A673 (cell line): Measurements from ENCODE around the gene ST3GAL4. TPM values are rescaled to one million over a fixed set of nuclear protein-coding genes. Genes with fewer than 3 reads are reported as not detected.

Source experiments
- BruUV-seq: library from RNA; stranded (reverse); fragments of 400-500 nt; replicated peaks from 2 replicates; lab custom pipeline; 2021; lab: Mats Ljungman, UMichigan
- CTCF ChIA-PET: fragments of 300-600 bp; sonication (Branson Sonifier 250); formaldehyde crosslinking; loops from one replicate; lab custom pipeline; 2022; ENCODE audit warnings: antibody characterized with exemption; lab: Charles Lee
- POLR2A ChIA-PET: fragments of 300-600 bp; sonication (Branson Sonifier 250); formaldehyde crosslinking; loops from one replicate; lab custom pipeline; 2022; ENCODE audit warnings: antibody characterized with exemption; ENCODE audit not compliant: low non-redundant PET; lab: Charles Lee
- DNase-seq: peaks from one replicate; pipeline ENCODE4 v3.0.0-alpha.2; 2015; ENCODE audit warnings: low spot score
- H3K27ac ChIP-seq: fragments of 200-600 bp; sonication (generic); 2 replicates; pipeline ENCODE4 v1.5.1; 2016; ENCODE audit warnings: mixed run types, low read depth, mild to moderate bottlenecking, mixed read lengths, antibody characterized with exemption, low read length; ENCODE audit not compliant: poor library complexity, severe bottlenecking
- H3K27me3 ChIP-seq: fragments of 200-600 bp; sonication (generic); replicated peaks from 2 replicates; pipeline ENCODE4 v1.6.1; 2017; ENCODE audit warnings: mixed run types, low read depth, mild to moderate bottlenecking, mixed read lengths, antibody characterized with exemption, low read length; ENCODE audit not compliant: insufficient read depth, poor library complexity
- H3K36me3 ChIP-seq: fragments of 200-600 bp; sonication (generic); 2 replicates; pipeline ENCODE4 v1.6.1; 2016; ENCODE audit warnings: mixed run types, mild to moderate bottlenecking, mixed read lengths, antibody characterized with exemption, low read length; ENCODE audit not compliant: insufficient read depth, poor library complexity, severe bottlenecking
- H3K4me1 ChIP-seq: fragments of 200-600 bp; sonication (generic); 2 replicates; pipeline ENCODE4 v1.6.1; 2017; ENCODE audit warnings: mixed run types, mild to moderate bottlenecking, mixed read lengths, antibody characterized with exemption, low read length; ENCODE audit not compliant: insufficient read depth, poor library complexity, severe bottlenecking
- H3K4me3 ChIP-seq: fragments of 200-600 bp; sonication (generic); 2 replicates; pipeline ENCODE4 v1.5.1; 2016; ENCODE audit warnings: low read depth, mixed run types, mild to moderate bottlenecking, mixed read lengths, low read length; ENCODE audit not compliant: poor library complexity, severe bottlenecking
- H3K9me3 ChIP-seq: fragments of 200-600 bp; sonication (generic); 2 replicates; pipeline ENCODE4 v1.6.1; 2016; ENCODE audit warnings: mixed run types, low read depth, mild to moderate bottlenecking, mixed read lengths, antibody characterized with exemption, low read length; ENCODE audit not compliant: poor library complexity, severe bottlenecking
- EZH2 ChIP-seq: fragments of 200-600 bp; sonication (generic); IDR thresholded peaks from 2 replicates; pipeline ENCODE4 v1.6.1; 2017; ENCODE audit warnings: borderline replicate concordance, low read depth, mild to moderate bottlenecking, mixed read lengths, antibody characterized with exemption, low read length; ENCODE audit not compliant: poor library complexity, severe bottlenecking
- intact Hi-C: fragments of 100-400 bp; cut with micrococcal nuclease; formaldehyde crosslinking; loops from one replicate; pipeline ENCODE4 v1.10.0; 2022; ENCODE audit not compliant: unreplicated experiment
- total RNA-seq: library from RNA; stranded (reverse); gene quantifications from 2 replicates; pipeline ENCODE4 v1.2.3, GENCODE V29; 2021
- TF ChIP-seq, protein P1 (sequence below): fragments of 300-800, 200-600 bp; sonication (generic); conservative IDR thresholded peaks from 2 replicates; pipeline ENCODE4 v1.5.1; 2017; ENCODE audit warnings: low read depth, mild to moderate bottlenecking, antibody characterized with exemption, low read length, moderate library complexity, mixed read lengths

ST3GAL4 gene
- total RNA-seq, 1 experiment from 2014 or later, result 29.9 TPM

DNA sequence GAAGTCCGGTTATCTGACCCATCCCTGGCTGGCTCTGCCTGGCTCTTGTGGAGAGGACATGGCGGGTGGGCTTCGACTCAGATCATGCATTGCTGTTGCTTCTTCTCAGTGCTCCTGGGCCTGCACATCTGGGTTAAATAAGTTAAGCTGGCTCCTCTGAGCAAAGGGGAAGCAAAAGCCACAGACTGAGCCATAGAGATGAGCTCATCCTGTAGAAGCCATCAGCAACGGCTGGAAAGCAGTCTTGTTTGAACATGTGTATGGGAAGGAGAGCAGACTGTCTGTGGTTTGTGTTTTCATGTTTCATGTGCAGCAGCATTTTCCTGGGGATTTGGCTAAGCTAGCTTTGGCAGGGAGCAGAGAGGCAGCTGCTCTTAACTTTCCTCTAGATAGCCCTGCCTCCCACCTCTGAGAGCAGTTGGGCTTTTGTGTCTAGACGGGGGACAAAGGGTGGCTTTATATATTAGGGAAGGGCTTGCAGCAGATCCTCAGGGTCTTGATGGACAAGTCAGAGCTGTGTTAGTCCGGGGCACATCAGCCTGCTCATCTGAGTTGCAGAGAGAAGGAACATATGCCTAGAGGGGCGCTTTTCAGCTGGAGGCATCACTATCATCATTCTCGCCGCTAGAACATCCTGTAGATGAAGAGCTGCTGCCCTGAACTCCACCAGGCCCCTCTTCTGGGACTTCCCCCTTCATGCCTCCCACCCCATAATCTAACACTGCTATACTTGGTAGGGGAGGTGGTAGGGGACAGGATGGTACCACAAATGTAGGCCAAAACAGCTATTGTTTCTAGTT lies 36.7 kb upstream of the ST3GAL4 start:
- Histone ChIP-seq H3K4me1 (no peaks in the 10 kb centered on the region), H3K27ac (no peak overlapping the region), H3K36me3 (no peaks in the 10 kb centered on the region), H3K27me3 (no peaks in the 10 kb centered on the region), H3K4me3 (no peak overlapping the region), H3K9me3 (no peaks in the 10 kb centered on the region)
- intact Hi-C loops, result loop anchor here (10.0 kb wide), 1 partner anchor 256 kb away; no protein-coding TSS in a partner anchor
- ChIA-PET POLR2A (no interaction called here), CTCF (no interaction called here)
- no TSS peak for BruUV-seq
- DNase-seq, result no peak
- no peak for TF ChIP-seq EZH2
- TF ChIP-seq, protein P1, sequence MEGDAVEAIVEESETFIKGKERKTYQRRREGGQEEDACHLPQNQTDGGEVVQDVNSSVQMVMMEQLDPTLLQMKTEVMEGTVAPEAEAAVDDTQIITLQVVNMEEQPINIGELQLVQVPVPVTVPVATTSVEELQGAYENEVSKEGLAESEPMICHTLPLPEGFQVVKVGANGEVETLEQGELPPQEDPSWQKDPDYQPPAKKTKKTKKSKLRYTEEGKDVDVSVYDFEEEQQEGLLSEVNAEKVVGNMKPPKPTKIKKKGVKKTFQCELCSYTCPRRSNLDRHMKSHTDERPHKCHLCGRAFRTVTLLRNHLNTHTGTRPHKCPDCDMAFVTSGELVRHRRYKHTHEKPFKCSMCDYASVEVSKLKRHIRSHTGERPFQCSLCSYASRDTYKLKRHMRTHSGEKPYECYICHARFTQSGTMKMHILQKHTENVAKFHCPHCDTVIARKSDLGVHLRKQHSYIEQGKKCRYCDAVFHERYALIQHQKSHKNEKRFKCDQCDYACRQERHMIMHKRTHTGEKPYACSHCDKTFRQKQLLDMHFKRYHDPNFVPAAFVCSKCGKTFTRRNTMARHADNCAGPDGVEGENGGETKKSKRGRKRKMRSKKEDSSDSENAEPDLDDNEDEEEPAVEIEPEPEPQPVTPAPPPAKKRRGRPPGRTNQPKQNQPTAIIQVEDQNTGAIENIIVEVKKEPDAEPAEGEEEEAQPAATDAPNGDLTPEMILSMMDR, result no peak

DNA sequence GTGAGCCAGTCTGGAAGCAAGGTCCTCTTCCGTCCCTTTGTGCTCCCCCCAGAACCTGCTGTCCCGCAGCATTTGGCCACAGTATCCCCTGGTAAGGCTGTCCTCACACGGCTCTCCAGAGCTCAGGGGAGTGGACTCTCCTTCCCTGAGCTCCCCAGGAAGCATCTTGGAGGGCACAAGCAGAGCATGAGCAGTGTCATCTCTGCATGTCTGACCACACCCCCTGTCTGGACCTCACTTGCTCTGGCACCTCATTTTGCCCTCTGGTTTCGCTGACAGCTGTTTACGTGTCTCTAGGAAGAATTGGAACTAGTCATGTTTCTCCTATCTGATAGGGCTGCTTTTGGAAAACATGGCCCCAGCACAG lies 36.1 kb upstream of the ST3GAL4 start:
- intact Hi-C loops, result loop anchor here (10.0 kb wide), 1 partner anchor 255 kb away; no protein-coding TSS in a partner anchor
- no TSS peak for BruUV-seq
- no peak for DNase-seq
- ChIA-PET CTCF (no interaction called here), POLR2A (no interaction called here)
- no peaks in the 10 kb centered on the region for H3K9me3 ChIP-seq
- no peak overlapping the region for H3K4me3 ChIP-seq
- no peak for TF ChIP-seq EZH2
- TF ChIP-seq, protein P1, result no peak
- H3K36me3 ChIP-seq, result no peaks in the 10 kb centered on the region
- no peaks in the 10 kb centered on the region for H3K4me1 ChIP-seq
- H3K27me3 ChIP-seq, result no peaks in the 10 kb centered on the region
- H3K27ac ChIP-seq, result no peak overlapping the region

DNA sequence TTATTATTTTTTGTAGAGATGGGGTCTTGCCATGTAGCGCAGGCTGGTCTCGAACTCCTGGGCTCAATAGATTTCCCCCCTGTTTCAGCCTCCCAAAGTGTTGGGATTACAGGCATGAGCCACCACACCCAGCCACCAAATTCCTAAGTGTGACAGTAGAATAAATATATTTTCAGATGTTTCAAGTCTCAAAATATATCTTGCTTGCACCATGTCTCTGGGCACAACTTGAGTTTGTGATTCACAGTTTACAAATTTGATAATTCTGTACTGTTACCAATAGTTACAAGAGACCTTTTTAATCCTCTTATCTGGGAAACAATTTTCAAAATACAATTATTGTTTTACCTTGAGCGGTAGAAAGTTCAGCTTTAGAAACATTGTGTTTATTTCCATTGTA lies 32.5 kb upstream of the ST3GAL4 start:
- TF ChIP-seq, protein P1, result no peak
- TF ChIP-seq EZH2, result no peak
- Histone ChIP-seq H3K9me3 (no peaks in the 10 kb centered on the region), H3K4me3 (no peak overlapping the region), H3K4me1 (no peaks in the 10 kb centered on the region), H3K36me3 (no peaks in the 10 kb centered on the region), H3K27me3 (no peaks in the 10 kb centered on the region), H3K27ac (no peak overlapping the region)
- CTCF ChIA-PET, result no interaction called here
- no TSS peak for BruUV-seq
- no peak for DNase-seq
- intact Hi-C loops, result no loop called here
- POLR2A ChIA-PET, result no interaction called here
